MM.1S (cell line): Measurements from ENCODE around the gene JAK3.

Source experiments
- CTCF ChIP-seq: fragments of 300-600 bp; sonication (generic); IDR thresholded peaks from 2 replicates; pipeline ENCODE4 v1.5.1; 2016; ENCODE audit warnings: antibody characterized with exemption, low read length, mixed read lengths
- EZH2 ChIP-seq: fragments of 300-600 bp; sonication (generic); optimal IDR thresholded peaks from 2 replicates; pipeline ENCODE3; 2017; ENCODE audit warnings: low read depth, mild to moderate bottlenecking, antibody characterized with exemption, low read length, mixed read lengths
- EZH2phosphoT487 ChIP-seq: fragments of 300-600 bp; sonication (generic); IDR thresholded peaks from 2 replicates; pipeline ENCODE4 v1.6.1; 2018; ENCODE audit warnings: antibody characterized with exemption, low read length

GRCh38 chr19:17806945-17807344 is 40.8 kb downstream of the JAK3 start:
- TF ChIP-seq CTCF (no peak), EZH2phosphoT487 (no peak), EZH2 (no peak)
